GM20000 (cell line): ENCODE data around the gene KLRD1.

ENCODE experiments used
- DNase-seq: peaks from one replicate; pipeline ENCODE4 v3.0.0; 2012; ENCODE audit warnings: low spot score
- CTCF ChIP-seq: IDR thresholded peaks from 2 replicates; pipeline ENCODE4 v1.5.1; 2012; ENCODE audit warnings: mild to moderate bottlenecking, control low read depth; ENCODE audit errors: extremely low read depth, missing control alignments

KLRD1 gene

GRCh38 chr12:10307630-10308029 lies at the start of gene KLRD1:
Gene KLRD1, plus strand, starts transcription at chr12:10307870. Its CDS starts 208 bp downstream, at chr12:10308078.
- TF ChIP-seq CTCF, result no peak
- DNase-seq, result no peak

DNA sequence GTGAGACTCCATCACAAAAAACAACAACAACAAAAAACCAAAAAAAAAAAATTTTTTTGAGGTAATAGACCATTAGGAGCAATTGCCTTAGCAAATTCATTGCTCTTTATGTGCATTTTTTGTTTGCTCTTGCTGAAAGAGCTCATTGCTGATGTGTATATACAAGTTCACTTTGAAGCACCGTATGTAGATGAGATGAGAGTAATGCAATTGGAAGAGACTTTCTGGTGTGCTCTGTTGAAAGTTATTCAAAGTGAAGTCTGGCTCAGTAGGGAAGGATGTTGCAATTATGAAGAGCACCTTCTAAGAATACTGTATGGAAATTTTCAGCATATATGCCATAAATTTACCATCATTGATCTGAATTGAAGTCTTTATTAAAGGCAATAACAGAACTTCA lies 46.7 kb upstream of the KLRD1 start:
- no peak for DNase-seq
- no peak for TF ChIP-seq CTCF

DNA sequence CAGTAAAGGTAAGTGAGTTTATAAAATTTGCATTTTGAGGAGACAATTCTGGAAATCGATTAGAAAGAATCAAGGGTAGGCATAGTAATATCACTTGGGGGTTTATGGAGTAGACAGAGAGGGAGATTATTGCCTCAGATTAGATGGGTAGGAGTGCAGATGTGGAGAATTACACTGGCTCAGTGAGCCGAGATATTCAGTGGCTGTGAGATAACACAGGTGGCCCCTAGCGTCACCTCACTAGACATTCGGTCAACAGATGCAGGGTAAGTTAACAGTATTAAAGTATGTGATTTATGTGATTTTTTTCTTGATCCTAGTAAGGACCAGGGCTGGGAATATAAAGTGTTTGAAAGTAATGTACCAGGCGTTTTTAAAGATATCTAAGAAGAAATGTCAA lies 39.6 kb upstream of the KLRD1 start:
- no peak for TF ChIP-seq CTCF
- DNase-seq, result no peak

DNA sequence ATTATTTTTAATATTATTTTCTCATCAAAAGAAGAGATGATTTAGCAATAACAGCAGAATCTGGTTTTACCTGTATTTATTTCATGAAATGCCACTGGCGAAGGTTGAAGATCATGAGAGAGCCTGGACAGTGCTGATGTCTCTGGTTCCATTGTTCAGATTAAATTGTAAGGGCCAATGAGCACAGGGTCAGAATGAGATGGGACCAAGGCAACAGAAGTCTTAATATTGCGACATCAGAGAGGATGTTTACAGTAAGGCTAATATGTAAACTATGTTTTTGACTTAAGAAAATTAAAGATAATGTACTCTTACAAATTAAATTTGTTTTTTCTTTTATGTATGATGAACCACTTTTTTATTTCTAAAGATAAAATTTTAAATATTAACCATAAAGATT lies 35.2 kb upstream of the KLRD1 start:
- TF ChIP-seq CTCF, result no peak
- DNase-seq, result no peak

- no peak for TF ChIP-seq CTCF
- DNase-seq, result no peak
Measured at GRCh38 chr12:10276774-10277173, 30.9 kb upstream of the KLRD1 start.

GRCh38 chr12:10278104-10278503 lies 29.6 kb upstream of the KLRD1 start:
- DNase-seq, result no peak
- no peak for TF ChIP-seq CTCF

DNA sequence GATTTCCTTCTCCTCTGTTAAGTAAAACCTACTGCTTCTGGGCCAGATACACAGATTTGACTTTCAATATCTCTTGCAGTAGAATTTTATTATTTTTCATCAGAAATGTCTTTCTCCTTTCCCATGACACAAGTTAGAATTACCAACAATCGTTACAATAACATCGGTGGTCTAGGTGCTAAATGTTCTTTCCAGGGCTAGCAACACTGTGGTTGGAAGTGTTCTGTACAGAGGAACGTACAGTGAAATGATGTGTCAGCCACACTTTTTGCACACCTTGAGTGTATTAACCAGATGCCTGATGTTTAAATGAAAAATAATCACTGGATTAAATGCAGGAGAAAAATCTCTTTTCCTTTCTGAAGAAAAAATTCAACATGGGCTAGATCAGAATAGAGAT lies 27.7 kb upstream of the KLRD1 start:
- no peak for TF ChIP-seq CTCF
- no peak for DNase-seq
